PFSK-1 (cell line): Measurements from ENCODE around the gene SSR2.

Source experiments
- FOXP2 ChIP-seq: optimal IDR thresholded peaks from 2 replicates; pipeline ENCODE3; 2011; ENCODE audit warnings: borderline replicate concordance, control low read depth, inconsistent platforms; ENCODE audit not compliant: insufficient read depth; ENCODE audit errors: extremely low read length, extremely low read depth
- POLR2AphosphoS5 ChIP-seq: IDR thresholded peaks from 2 replicates; pipeline ENCODE4 v1.6.1; 2012; ENCODE audit warnings: low read depth, mild to moderate bottlenecking, control low read depth, low read length, moderate library complexity
- SIN3A ChIP-seq: IDR thresholded peaks from 2 replicates; pipeline ENCODE4 v1.6.1; 2012; ENCODE audit warnings: mild to moderate bottlenecking, low read length, moderate library complexity, borderline replicate concordance; ENCODE audit not compliant: insufficient read depth
- TAF1 ChIP-seq: IDR thresholded peaks from 2 replicates; pipeline ENCODE4 v1.6.1; 2012; ENCODE audit warnings: low read length, control low read depth, borderline replicate concordance; ENCODE audit not compliant: insufficient read depth
- TF ChIP-seq, protein P1 (sequence below), 2 experiments: IDR thresholded peaks; 2 replicates each; pipeline versions ENCODE4 v1.6.1 to v1.8.0; 2011 to 2012; ENCODE audit warnings: low read depth in 2 of 2, low read length in 2 of 2, control low read depth in 1 of 2, inconsistent platforms in 1 of 2, mild to moderate bottlenecking in 1 of 2, moderate library complexity in 1 of 2; ENCODE audit not compliant: insufficient read depth in 1 of 2

Gene SSR2

DNA sequence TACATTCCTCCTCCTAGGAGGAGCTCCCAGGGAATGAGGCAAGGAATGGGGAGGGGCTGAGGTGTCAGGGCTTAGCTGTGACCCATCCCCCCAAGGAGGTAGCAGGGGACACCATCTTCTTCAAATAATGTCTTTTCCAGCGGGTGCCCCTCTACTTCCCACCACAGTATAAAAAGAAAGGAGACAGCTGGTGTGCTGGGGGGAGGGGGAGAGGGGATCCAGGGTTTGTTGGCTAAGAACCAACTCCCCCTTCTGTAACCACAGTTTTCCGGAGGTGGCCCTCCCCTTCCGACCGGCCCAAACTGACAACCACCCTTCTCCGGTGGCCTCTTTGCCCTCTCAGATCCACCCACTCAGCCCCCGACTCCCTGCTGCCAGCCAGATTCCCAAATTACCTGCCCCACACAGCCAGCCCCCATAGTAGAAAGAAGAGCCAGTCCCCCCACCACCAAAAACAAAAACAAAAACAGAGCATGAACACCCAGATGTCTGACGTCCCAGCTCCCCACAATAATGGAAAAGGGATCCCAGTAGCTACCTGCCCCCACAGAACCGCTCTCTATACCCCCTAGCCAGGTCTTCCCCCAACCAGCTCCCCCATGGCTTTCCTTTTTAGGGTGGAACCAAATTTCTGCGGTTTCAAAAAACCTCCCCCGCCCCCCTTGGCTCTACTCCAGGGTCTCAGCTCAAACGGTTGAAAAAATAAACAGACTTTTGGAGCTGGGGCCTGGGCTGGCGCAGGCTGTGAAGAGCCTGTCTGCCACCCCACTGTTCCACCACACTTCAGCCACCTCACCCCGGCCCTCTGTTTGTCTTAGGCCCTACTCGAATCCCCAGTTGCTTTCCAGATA lies 44.5 kb downstream of the SSR2 start:
- TF ChIP-seq SIN3A, result no peak
- TF ChIP-seq POLR2AphosphoS5, result no peak; the same call in 1 of the 2 replicates
- TF ChIP-seq FOXP2, result no peak
- TF ChIP-seq, protein P1, sequence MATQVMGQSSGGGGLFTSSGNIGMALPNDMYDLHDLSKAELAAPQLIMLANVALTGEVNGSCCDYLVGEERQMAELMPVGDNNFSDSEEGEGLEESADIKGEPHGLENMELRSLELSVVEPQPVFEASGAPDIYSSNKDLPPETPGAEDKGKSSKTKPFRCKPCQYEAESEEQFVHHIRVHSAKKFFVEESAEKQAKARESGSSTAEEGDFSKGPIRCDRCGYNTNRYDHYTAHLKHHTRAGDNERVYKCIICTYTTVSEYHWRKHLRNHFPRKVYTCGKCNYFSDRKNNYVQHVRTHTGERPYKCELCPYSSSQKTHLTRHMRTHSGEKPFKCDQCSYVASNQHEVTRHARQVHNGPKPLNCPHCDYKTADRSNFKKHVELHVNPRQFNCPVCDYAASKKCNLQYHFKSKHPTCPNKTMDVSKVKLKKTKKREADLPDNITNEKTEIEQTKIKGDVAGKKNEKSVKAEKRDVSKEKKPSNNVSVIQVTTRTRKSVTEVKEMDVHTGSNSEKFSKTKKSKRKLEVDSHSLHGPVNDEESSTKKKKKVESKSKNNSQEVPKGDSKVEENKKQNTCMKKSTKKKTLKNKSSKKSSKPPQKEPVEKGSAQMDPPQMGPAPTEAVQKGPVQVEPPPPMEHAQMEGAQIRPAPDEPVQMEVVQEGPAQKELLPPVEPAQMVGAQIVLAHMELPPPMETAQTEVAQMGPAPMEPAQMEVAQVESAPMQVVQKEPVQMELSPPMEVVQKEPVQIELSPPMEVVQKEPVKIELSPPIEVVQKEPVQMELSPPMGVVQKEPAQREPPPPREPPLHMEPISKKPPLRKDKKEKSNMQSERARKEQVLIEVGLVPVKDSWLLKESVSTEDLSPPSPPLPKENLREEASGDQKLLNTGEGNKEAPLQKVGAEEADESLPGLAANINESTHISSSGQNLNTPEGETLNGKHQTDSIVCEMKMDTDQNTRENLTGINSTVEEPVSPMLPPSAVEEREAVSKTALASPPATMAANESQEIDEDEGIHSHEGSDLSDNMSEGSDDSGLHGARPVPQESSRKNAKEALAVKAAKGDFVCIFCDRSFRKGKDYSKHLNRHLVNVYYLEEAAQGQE (IDR thresholded peaks at IDR 0.05; ENCODE audit: insufficient read depth in 1 of 2, low read depth in 2 of 2, low read length in 2 of 2), result no peak
- TF ChIP-seq TAF1, result no peak

DNA sequence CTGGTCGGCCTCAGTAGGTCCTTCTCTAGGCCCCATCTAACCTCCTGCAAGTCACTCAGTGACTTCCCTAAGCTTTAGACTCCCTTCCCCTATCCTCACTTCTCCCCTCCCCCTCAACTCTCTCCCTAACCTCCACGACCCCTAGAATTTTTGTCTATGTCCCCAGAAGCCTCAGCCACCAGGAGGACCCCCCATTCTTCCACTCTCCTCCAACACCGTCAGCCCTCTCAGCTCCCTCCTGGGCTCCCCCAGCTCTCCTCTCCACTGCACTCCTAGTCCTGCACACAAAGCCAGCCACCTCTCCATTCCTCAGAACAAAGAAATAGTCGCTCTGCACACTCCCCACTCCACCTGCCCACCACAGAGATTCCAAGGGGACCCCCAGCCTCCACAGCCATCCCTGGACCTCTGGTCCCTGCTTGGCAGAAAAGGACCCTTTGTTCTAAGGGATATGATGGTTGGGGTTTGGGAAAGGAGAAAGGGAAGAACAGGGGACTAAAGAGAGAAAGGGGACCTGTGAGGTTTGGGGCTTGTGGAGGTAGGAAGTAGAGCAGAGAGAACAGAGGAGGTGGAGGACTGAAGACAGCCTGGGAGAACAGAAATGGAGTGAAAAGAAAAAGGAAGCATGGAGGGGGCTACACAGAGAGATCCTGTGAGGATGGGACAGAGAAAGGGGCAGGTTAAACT lies 45.2 kb downstream of the SSR2 start:
- TF ChIP-seq TAF1, result no peak

DNA sequence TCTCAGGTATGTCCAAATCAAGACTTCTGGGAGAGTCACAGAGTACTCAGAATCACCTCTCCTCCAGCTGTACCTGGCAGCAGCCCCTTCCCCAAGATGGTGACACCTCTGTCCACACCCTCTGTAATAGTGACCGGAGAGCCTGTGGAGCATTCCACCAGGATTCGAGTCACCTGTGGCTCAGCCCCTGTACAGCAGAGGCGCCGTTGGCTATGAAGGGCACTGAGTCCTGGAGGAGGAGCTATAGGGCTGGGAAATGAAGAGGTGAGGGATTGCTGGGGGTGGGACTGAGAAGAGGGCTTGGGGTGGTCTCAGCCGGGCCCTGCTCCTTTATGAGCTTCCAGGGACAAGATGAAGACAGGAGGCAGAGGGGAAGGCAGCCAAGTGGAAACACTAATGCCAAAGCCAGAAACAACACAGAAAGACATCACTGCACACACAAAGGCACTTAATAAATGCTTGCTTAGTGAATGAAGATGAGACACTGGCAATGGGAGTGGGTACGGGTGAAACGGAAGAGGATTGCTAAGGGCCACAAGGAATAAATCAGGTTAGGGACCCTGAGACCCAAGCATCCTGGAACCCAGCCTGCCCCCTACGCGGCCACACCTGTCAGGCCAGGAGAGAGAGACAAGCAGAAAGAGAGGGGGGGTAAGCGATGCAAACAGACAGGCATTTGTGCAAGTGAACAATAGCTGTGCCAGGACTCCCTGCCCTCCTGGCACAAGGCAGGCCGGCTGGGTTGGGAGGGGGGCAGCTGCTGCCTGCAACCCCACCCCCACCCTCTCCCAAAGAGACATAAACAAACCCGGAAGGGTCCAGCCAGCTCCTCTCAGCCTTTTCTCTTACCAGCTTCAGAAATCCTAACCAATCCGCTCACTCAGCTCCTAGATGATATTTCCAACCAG lies 46.3 kb downstream of the SSR2 start:
- TF ChIP-seq POLR2AphosphoS5 (no peak), TAF1 (no peak), FOXP2 (no peak), SIN3A (no peak)
- TF ChIP-seq, protein P1 (IDR thresholded peaks at IDR 0.05; ENCODE audit: insufficient read depth in 1 of 2, low read depth in 2 of 2, low read length in 2 of 2), result no peak

DNA sequence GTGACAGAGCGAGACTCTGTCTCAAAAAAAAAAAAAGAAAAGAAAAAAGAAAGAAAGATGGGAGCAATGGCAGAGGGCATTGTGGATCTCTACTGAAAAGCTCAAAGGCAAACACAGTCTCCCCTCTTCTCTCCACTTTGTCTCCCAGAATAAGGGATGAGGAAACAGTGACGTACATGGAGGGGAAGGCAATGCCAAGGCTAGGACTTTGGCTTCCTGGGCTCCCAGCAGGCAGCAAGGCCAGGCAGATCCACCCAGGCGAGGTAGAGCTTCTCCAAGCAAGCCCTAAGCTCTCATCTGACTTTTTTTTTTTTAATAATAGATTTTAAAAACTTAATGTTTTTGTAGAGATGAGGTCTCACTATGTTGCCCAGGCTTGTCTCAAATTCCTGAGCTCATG lies 47.0 kb downstream of the SSR2 start:
- TF ChIP-seq TAF1, result no peak
- TF ChIP-seq SIN3A, result no peak
- no peak for TF ChIP-seq FOXP2
- no peak for TF ChIP-seq POLR2AphosphoS5

DNA sequence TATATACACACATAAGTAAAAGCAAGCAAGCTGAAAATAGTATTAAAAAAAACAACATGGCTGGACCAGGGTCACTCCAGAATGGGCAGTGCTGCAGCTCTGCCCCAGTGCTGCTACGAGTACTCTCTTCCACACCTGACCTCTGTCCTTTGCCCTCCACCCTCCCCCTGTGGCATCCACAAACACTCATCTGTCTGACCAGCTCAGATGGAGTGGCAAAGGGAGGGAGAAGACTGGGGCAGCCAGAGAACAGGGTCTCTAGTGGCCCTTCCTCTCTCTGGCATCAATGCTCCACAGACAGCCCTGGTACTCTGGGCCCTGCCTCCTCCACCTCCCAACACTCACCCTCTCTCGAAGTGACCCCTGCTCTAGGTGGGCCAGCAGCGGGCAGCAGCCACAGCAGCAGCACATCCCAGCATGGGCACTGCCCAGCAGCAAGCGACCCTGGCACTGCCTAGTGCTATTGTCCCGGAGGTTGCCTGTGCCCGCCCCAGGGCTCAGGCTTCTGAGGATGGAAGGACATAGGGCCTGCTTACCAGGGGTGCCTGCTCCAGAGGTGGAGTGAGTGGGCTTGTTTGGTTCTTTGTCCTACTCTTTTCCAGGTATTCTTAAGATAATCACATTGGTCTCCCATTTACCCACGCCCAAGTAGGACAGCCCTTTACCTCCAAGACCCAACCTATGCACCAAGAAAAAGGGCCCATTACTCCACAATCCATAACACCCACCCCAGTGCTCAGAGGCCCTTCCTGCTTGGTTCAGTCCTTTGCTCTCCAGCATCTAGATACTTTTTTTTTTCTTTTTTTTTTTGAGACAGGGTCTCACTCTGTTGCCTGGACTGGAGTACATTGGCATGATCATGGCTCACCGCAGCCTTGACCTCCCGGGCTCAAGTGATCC lies 48.6 kb downstream of the SSR2 start:
- TF ChIP-seq FOXP2, result no peak
- TF ChIP-seq POLR2AphosphoS5, result no peak

DNA sequence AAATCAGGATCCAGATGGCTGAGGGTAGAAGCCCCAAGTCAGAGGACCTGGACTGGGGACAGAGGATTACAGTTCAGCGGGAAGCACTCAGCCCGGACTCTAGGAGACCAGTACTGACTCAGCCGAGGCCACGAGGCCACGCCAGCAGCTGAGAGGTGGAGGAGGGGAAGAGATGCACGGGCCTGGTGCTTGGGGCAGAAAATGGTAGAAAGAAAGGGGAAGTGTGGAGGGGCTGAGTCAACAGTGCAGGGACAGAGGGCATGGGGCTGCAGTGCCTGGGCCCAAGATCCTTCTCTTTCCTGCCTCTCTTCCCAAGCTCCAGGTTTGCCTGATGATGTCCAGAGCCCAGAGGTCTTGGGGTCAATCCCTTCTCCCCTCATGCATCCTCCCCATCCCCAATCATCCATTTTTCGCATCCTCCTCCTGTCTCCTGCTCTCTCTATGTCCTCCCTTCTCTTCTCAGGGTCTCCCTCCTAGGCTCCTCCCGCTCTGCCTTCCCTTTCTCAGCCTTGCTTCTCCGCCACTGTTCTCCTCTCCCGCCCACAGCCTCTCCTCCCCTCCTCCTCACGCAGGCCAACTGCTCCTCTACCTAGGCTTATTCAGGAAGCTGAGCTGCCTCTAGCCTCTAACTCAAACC lies 50.1 kb downstream of the SSR2 start:
- TF ChIP-seq, protein P1 (IDR thresholded peaks at IDR 0.05; ENCODE audit: insufficient read depth in 1 of 2, low read depth in 2 of 2, low read length in 2 of 2), result no peak
- no peak for TF ChIP-seq TAF1
- no peak for TF ChIP-seq SIN3A
- TF ChIP-seq POLR2AphosphoS5, result no peak
- no peak for TF ChIP-seq FOXP2
